ENCODE results near the gene RPS21. TPM values are rescaled to one million over a fixed set of nuclear protein-coding genes. Genes with fewer than 3 reads are reported as not detected.
A peak's percentile ranks its signal among the peaks of the same experiment; 100 is the strongest.

Gene RPS21
- total RNA-seq, 1 donor from 2014 or later = 5,743 TPM

DNA sequence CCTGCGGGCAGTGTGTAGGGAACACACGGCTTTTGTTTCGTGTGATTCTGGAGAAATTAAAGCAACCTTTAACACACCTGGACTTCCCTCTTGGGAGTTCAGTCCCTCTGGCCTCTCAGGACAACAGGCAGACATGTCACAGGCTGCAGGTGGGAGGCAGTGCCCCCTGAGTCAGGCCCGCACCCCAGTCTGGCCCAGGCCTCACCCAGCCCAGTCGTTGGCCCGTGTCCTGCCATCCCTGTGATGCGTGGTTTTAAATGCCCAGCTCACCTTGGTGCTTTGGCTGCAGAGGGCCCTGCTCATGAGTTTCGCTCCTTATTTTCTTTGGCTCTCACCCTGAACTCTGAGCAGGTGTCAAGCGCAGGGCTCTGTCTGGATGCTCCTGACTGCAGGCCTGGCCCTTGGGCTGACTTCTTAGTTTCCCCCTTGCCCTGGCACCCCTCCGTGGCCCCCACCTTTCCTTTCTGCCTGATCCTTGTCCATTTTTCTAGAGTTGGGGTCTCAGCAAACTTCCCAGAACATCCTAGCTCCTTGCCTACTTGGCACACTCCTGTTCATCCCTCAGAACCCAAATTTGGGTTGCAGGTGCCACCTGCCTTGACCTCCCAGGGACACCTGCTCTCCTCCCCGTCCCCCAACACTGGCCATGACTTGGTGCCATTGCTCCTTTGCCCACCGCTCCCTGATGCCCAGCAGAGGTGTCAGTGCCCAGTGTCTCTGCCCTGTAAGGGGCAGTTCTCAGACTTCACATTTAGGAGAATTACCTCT lies 22.4 kb downstream of the RPS21 start:
- no peak for DNase-seq (ENCODE audit: low read depth)
- TF ChIP-seq, protein P1, sequence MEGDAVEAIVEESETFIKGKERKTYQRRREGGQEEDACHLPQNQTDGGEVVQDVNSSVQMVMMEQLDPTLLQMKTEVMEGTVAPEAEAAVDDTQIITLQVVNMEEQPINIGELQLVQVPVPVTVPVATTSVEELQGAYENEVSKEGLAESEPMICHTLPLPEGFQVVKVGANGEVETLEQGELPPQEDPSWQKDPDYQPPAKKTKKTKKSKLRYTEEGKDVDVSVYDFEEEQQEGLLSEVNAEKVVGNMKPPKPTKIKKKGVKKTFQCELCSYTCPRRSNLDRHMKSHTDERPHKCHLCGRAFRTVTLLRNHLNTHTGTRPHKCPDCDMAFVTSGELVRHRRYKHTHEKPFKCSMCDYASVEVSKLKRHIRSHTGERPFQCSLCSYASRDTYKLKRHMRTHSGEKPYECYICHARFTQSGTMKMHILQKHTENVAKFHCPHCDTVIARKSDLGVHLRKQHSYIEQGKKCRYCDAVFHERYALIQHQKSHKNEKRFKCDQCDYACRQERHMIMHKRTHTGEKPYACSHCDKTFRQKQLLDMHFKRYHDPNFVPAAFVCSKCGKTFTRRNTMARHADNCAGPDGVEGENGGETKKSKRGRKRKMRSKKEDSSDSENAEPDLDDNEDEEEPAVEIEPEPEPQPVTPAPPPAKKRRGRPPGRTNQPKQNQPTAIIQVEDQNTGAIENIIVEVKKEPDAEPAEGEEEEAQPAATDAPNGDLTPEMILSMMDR (IDR thresholded peaks at IDR 0.05; ENCODE audit: insufficient read depth, low read length, poor library complexity, severe bottlenecking) = no peak
- peaks cover 16% of the 10 kb centered on the region for H3K27me3 ChIP-seq (ENCODE audit: control insufficient read depth, insufficient read depth, low read length)
- no peak overlapping the region for H3K4me3 ChIP-seq (ENCODE audit: low read depth, low read length)
- no peaks in the 10 kb centered on the region for H3K36me3 ChIP-seq (ENCODE audit: control insufficient read depth, insufficient read depth, low read length)

DNA sequence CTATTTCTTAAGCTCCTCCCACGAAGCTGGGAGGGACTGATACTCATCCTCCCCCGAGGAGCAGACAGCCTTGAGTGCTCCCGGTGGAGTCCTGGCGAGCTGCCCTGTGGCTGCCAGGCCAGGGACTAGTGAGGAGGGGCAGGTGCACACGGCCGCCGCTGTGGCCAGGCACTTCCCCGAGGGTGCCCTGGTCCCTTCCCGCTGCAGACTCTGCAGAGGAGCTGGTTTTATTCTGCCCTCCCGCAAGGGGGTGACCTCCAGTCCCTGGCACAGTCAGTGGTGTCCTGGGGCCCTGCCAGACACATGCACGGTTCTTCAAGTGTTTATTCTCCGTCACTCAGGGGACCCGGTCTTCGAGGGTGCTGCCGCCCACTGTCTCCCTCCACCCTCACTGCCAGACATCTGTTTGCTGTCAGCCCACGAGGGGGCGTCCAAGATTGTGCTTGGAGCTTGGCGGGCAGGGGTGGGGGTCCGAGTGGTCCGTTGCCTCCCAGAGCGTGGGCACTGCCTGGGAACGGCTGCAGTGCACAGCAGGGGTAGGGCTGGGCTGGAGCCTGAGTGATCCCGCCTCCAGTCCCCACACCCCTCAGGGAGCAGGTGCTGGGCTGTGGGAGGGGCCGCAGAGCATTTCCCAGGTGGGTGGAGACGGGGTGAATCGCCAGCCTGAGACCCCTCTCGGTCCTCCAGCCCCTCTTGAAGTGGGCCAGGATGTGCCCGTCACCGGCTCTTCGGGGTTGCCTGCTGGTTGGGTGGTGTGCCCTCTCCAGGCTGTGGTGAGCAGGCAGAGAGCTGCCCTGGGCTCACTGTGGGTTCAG lies 23.2 kb downstream of the RPS21 start:
- no peak overlapping the region for H3K4me3 ChIP-seq (ENCODE audit: low read depth, low read length)
- TF ChIP-seq, protein P1 (IDR thresholded peaks at IDR 0.05; ENCODE audit: insufficient read depth, low read length, poor library complexity, severe bottlenecking) = peak; percentile 70
- DNase-seq (ENCODE audit: low read depth) = no peak
- peaks cover 19% of the 10 kb centered on the region for H3K27me3 ChIP-seq (ENCODE audit: control insufficient read depth, insufficient read depth, low read length)
- H3K36me3 ChIP-seq (ENCODE audit: control insufficient read depth, insufficient read depth, low read length) = no peaks in the 10 kb centered on the region

DNA sequence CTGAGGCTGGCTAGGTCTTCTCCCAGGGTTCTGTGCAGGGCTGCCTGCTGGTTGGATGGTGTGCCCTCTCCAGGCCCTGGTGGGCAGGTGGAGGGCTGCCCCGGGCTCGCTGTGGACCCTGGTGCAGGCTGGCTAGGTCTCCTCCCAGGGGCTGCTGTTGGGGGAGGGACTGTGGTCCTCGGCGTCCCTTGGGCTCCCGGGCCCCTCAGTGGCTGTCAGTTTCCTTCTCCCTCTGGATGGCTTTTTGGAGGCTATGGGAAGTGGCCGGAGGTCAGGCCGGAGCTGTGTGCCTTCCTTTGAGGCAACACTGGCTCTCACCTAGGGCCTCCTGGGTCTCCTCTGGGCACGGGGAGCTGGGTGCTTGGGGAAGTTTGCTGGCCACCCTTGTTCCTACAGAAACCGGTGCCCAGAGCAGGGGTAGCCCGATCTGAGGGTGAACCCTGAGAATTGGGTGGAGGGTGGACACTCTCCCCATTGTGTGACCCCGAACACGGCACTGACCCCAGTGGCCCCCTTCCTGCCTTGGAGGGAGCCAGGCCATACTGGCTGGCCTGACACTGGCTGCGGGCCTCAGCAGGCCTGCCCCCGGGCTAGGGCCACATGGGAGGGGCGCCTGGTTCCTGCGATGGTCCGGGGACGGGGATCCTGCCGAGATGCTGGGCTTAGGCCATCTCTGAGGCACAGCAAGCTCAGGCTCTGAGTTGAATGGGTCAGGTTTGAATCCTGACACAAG lies 24.0 kb downstream of the RPS21 start:
- DNase-seq (ENCODE audit: low read depth) = no peak
- H3K4me3 ChIP-seq (ENCODE audit: low read depth, low read length) = no peak overlapping the region
- H3K27me3 ChIP-seq (ENCODE audit: control insufficient read depth, insufficient read depth, low read length) = peaks cover 23% of the 10 kb centered on the region
- TF ChIP-seq, protein P1 (IDR thresholded peaks at IDR 0.05; ENCODE audit: insufficient read depth, low read length, poor library complexity, severe bottlenecking) = no peak
- H3K36me3 ChIP-seq (ENCODE audit: control insufficient read depth, insufficient read depth, low read length) = no peaks in the 10 kb centered on the region

DNA sequence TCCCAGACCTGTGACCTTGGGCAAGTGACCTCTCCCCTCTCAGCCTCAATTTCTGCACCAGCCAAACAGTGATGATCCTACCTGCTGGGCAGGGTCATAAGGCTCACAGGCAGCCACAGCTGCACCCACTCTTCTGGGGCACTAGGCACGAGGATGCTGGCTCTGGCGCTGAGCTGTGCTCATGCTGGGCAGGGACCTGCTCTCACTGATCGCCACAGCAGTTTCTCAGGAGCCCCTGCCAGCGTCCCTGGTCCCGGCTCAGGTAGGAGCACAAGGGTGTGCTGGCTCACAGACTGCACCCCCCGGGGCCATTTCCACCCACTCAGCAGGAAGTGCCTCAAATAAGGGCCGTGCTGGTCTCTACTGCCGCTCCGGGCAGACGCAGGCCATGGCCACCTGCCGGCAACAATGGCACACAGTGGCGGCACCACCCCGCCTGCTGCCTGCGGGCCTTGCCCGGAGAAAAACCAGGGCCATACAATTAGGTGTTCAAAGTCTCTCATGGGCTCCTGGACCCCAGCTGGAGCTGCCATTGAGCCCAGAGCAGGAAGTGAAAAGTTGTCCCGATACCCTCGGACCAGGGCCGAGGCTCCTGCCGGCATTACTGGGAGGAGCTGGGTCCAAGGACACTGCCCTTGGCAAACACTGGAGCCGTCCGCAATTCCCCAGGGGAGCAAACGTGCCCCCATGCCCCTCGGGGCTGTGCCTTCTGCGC lies 24.7 kb downstream of the RPS21 start:
- TF ChIP-seq, protein P1 (IDR thresholded peaks at IDR 0.05; ENCODE audit: insufficient read depth, low read length, poor library complexity, severe bottlenecking) = no peak
- Histone ChIP-seq H3K4me3 (ENCODE audit: low read depth, low read length) (no peak overlapping the region), H3K27me3 (ENCODE audit: control insufficient read depth, insufficient read depth, low read length) (peaks cover 27% of the 10 kb centered on the region), H3K36me3 (ENCODE audit: control insufficient read depth, insufficient read depth, low read length) (no peaks in the 10 kb centered on the region)
- DNase-seq (ENCODE audit: low read depth) = no peak

DNA sequence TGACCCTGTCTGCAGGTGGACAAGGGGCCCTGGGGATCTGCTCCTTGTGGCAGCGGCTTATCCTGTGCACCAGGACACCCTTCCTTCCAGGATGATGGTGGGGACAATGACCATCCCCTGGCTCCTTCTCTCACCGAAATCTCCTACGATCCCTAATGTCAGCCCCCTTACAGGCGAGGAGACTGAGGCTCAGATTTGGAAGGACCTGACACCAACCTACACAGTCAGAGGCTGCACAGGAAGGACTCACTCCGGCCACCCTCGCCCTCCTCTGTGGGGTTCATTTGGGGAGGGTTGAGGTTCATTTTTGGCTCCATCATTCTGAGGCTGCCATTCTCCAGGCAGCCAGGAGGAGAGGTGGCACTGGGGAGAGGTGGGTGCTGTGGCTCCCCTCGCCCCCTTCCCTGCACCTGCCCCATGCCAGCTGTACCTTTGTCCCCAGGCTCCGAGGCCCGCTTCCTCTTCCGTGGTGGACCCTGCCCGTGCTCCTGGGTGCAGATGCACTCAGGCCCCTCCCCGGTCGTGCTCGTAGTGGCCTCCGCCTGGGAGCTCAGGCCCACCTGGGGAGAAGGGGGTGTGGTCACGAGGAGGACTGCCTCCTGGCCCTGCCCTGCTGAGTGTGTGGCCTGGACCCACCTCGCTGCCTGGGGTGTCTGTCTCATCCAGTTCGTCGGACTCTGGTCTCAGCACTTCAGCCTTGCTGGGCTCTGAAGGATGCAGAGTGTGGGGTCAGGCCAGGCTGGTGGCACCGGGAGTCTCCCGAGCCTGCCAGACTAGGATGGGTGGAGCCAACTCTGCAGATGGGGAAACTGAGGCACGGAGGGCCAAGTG lies 25.5 kb downstream of the RPS21 start:
- TF ChIP-seq, protein P1 (IDR thresholded peaks at IDR 0.05; ENCODE audit: insufficient read depth, low read length, poor library complexity, severe bottlenecking) = no peak
- DNase-seq (ENCODE audit: low read depth) = no peak
- H3K36me3 ChIP-seq (ENCODE audit: control insufficient read depth, insufficient read depth, low read length) = no peaks in the 10 kb centered on the region
- no peak overlapping the region for H3K4me3 ChIP-seq (ENCODE audit: low read depth, low read length)
- H3K27me3 ChIP-seq (ENCODE audit: control insufficient read depth, insufficient read depth, low read length) = peaks cover 29% of the 10 kb centered on the region

Measured in kidney epithelial cell (primary cell).